Measurements from ENCODE around the gene EXOC5.
"Not testable (repeated sequence)": the region's sequence is repeated elsewhere in the genome, so short reads cannot be mapped to it uniquely, and the experiment has no call there.

The EXOC5 gene

GRCh38 chr14:57246933-57247657 lies 21.6 kb downstream of the EXOC5 start:
- DNase-seq = no peak

- no peak for DNase-seq
These were observed 22.8 kb downstream of the EXOC5 start for GRCh38 chr14:57245941-57246340.

GRCh38 chr14:57244106-57244505 lies 24.6 kb downstream of the EXOC5 start:
- no peak for DNase-seq

GRCh38 chr14:57243320-57243719 lies 25.4 kb downstream of the EXOC5 start:
- DNase-seq = no peak

GRCh38 chr14:57240115-57240514 lies 28.6 kb downstream of the EXOC5 start:
- DNase-seq = not testable (repeated sequence)

- no peak for DNase-seq
These were observed 36.7 kb downstream of the EXOC5 start for GRCh38 chr14:57232006-57232405.

GRCh38 chr14:57228320-57228719 lies 40.4 kb downstream of the EXOC5 start:
- DNase-seq = not testable (repeated sequence)

GRCh38 chr14:57227083-57227482 lies 41.6 kb downstream of the EXOC5 start:
- DNase-seq = no peak

GRCh38 chr14:57221931-57222330 lies 46.8 kb downstream of the EXOC5 start:
- DNase-seq = no peak

- no peak for DNase-seq
These were observed 55.8 kb downstream of the EXOC5 start for GRCh38 chr14:57212919-57213318.

GRCh38 chr14:57209561-57209960 lies 59.1 kb downstream of the EXOC5 start:
- no peak for DNase-seq

GRCh38 chr14:57205938-57206337 lies 62.8 kb downstream of the EXOC5 start:
- no peak for DNase-seq

- not testable (repeated sequence) for DNase-seq
These were observed 66.0 kb downstream of the EXOC5 start for GRCh38 chr14:57202672-57203071.

- DNase-seq = no peak
These were observed 68.8 kb downstream of the EXOC5 start for GRCh38 chr14:57199921-57200320.

- DNase-seq = no peak
These were observed 79.6 kb downstream of the EXOC5 start for GRCh38 chr14:57189070-57189469.

- no peak for DNase-seq
These were observed 85.8 kb downstream of the EXOC5 start for GRCh38 chr14:57182760-57183503.

- no peak for DNase-seq
These were observed 89.4 kb downstream of the EXOC5 start for GRCh38 chr14:57179273-57179672.

- DNase-seq = no peak
These were observed 94.2 kb downstream of the EXOC5 start for GRCh38 chr14:57174466-57174865.

GRCh38 chr14:57171903-57172302 lies 96.8 kb downstream of the EXOC5 start:
- no peak for DNase-seq

GRCh38 chr14:57171363-57171762 lies 97.3 kb downstream of the EXOC5 start:
- DNase-seq = no peak

- DNase-seq = no peak
These were observed 98.8 kb downstream of the EXOC5 start for GRCh38 chr14:57169901-57170300.

GRCh38 chr14:57168138-57168679 lies 100.5 kb downstream of the EXOC5 start:
- no peak for DNase-seq

GRCh38 chr14:57161583-57162234 lies 107.0 kb downstream of the EXOC5 start:
- no peak for DNase-seq

GRCh38 chr14:57160333-57160732 lies 108.4 kb downstream of the EXOC5 start:
- no peak for DNase-seq
